HepG2 (cell line): ENCODE results near the gene ETFA. TPM values are rescaled to one million over a fixed set of nuclear protein-coding genes. Genes with fewer than 3 reads are reported as not detected.

Experiments used
- ATF7-NPFF ChIP-seq: sonication (generic); formaldehyde crosslinking; IDR thresholded peaks from 2 replicates; pipeline ENCODE4 v1.8.1; 2023; ENCODE audit warnings: mild to moderate bottlenecking, low read depth, missing genetic modification reagents, moderate library complexity
- DPF2 ChIP-seq: sonication (generic); formaldehyde crosslinking; IDR thresholded peaks from 2 replicates; pipeline ENCODE4 v1.4.0; 2020; ENCODE audit warnings: mild to moderate bottlenecking, low read depth, missing genetic modification reagents, borderline replicate concordance
- EED ChIP-seq: sonication (generic); formaldehyde crosslinking; IDR thresholded peaks from 2 replicates; pipeline ENCODE4 v1.5.0; 2020; ENCODE audit warnings: mild to moderate bottlenecking, missing genetic modification reagents
- FOXA3 ChIP-seq: IDR thresholded peaks from 2 replicates; pipeline ENCODE4 v1.6.1; 2016; ENCODE audit warnings: missing genetic modification reagents, missing compliant biosample characterization
- HOXA3 ChIP-seq: sonication (generic); formaldehyde crosslinking; IDR thresholded peaks from 2 replicates; pipeline ENCODE4 v1.5.0; 2020; ENCODE audit warnings: missing genetic modification reagents
- KLF16 ChIP-seq, 2 experiments: sonication (generic) in 1 of 2; formaldehyde crosslinking in 1 of 2; IDR thresholded peaks; 2 replicates each; pipeline versions ENCODE4 v1.6.1 to v1.8.0; 2016 to 2023; ENCODE audit warnings: missing genetic modification reagents in 2 of 2, missing compliant biosample characterization in 1 of 2
- MYNN ChIP-seq: sonication (generic); formaldehyde crosslinking; IDR thresholded peaks from 2 replicates; pipeline ENCODE4 v1.4.0; 2020; ENCODE audit warnings: mild to moderate bottlenecking, low read depth, missing genetic modification reagents
- NFAT5 ChIP-seq: sonication (generic); formaldehyde crosslinking; IDR thresholded peaks from 2 replicates; pipeline ENCODE4 v1.4.0; 2020; ENCODE audit warnings: missing genetic modification reagents
- SCMH1 ChIP-seq: sonication (generic); formaldehyde crosslinking; IDR thresholded peaks from 2 replicates; pipeline ENCODE4 v1.9.0; 2021; ENCODE audit warnings: missing genetic modification reagents, mild to moderate bottlenecking, borderline replicate concordance
- SRSF1 ChIP-seq: fragments of 200-400 bp; formaldehyde crosslinking; optimal IDR thresholded peaks from 2 replicates; pipeline ENCODE3; 2017; ENCODE audit warnings: mild to moderate bottlenecking, low read depth, low read length, moderate library complexity
- STAG1 ChIP-seq: sonication (generic); formaldehyde crosslinking; IDR thresholded peaks from 2 replicates; pipeline ENCODE4 v1.4.0; 2020; ENCODE audit warnings: missing genetic modification reagents
- ZNF382 ChIP-seq: sonication (generic); formaldehyde crosslinking; IDR thresholded peaks from 2 replicates; pipeline ENCODE4 v1.5.0; 2020; ENCODE audit warnings: missing genetic modification reagents, mild to moderate bottlenecking, borderline replicate concordance
- ZNF569 ChIP-seq: sonication (generic); formaldehyde crosslinking; IDR thresholded peaks from 2 replicates; pipeline ENCODE4 v1.5.0; 2020; ENCODE audit warnings: mild to moderate bottlenecking, missing genetic modification reagents, moderate library complexity, borderline replicate concordance
- ZNF792 ChIP-seq: IDR thresholded peaks from 2 replicates; pipeline ENCODE4 v1.6.1; 2016
- ZSCAN22 ChIP-seq: sonication (generic); formaldehyde crosslinking; IDR thresholded peaks from 2 replicates; pipeline ENCODE4 v1.4.0; 2020; ENCODE audit warnings: mild to moderate bottlenecking, missing genetic modification reagents
- polyA plus RNA-seq, 8 experiments: library from polyadenylated mRNA; depleted of rRNA in 3 of 8; stranded (reverse) in 7 of 8; unstranded in 1 of 8; fragments of >200 nt; fragmentation: Illumina TruSeq in 4 of 8; extraction: Trizol in 4 of 8; gene quantifications; 2 replicates each; pipeline versions ENCODE4 v1.2.1 to v1.2.3, GENCODE V29; 2011 to 2016; ENCODE audit warnings: low read depth in 4 of 8, missing spikeins in 1 of 8, mixed read lengths in 1 of 8; ENCODE audit not compliant: insufficient read depth in 1 of 8
- total RNA-seq, 5 experiments: library from RNA; depleted of rRNA; stranded (reverse); fragments of >200 nt; fragmentation: Illumina TruSeq; extraction: Trizol; gene quantifications; 2 replicates each; pipeline ENCODE4 v1.2.3, GENCODE V29; 2016; ENCODE audit warnings: low read depth in 1 of 5
- TF ChIP-seq, protein P1 (sequence below): sonication (generic); formaldehyde crosslinking; IDR thresholded peaks from 2 replicates; pipeline ENCODE4 v1.4.0; 2020; ENCODE audit warnings: missing genetic modification reagents
- TF ChIP-seq, protein P2 (sequence below): sonication (generic); formaldehyde crosslinking; IDR thresholded peaks from 2 replicates; pipeline ENCODE4 v1.4.0; 2020; ENCODE audit warnings: mild to moderate bottlenecking, low read depth, missing genetic modification reagents
- TF ChIP-seq, protein P3 (sequence below): sonication (generic); formaldehyde crosslinking; IDR thresholded peaks from 2 replicates; pipeline ENCODE4 v1.5.1; 2020; ENCODE audit warnings: missing genetic modification reagents, mild to moderate bottlenecking, borderline replicate concordance

ETFA gene
- total and polyA plus RNA-seq, 2 of the 13 experiments (the other 11 are each of a cell fraction or from before 2014, with no cell fraction given) = 291 to 396 TPM

- TF ChIP-seq, protein P1, sequence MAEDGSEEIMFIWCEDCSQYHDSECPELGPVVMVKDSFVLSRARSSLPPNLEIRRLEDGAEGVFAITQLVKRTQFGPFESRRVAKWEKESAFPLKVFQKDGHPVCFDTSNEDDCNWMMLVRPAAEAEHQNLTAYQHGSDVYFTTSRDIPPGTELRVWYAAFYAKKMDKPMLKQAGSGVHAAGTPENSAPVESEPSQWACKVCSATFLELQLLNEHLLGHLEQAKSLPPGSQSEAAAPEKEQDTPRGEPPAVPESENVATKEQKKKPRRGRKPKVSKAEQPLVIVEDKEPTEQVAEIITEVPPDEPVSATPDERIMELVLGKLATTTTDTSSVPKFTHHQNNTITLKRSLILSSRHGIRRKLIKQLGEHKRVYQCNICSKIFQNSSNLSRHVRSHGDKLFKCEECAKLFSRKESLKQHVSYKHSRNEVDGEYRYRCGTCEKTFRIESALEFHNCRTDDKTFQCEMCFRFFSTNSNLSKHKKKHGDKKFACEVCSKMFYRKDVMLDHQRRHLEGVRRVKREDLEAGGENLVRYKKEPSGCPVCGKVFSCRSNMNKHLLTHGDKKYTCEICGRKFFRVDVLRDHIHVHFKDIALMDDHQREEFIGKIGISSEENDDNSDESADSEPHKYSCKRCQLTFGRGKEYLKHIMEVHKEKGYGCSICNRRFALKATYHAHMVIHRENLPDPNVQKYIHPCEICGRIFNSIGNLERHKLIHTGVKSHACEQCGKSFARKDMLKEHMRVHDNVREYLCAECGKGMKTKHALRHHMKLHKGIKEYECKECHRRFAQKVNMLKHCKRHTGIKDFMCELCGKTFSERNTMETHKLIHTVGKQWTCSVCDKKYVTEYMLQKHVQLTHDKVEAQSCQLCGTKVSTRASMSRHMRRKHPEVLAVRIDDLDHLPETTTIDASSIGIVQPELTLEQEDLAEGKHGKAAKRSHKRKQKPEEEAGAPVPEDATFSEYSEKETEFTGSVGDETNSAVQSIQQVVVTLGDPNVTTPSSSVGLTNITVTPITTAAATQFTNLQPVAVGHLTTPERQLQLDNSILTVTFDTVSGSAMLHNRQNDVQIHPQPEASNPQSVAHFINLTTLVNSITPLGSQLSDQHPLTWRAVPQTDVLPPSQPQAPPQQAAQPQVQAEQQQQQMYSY = peak; percentile 74
- no peak for TF ChIP-seq MYNN (CRISPR knock-in tag)
- TF ChIP-seq DPF2 (CRISPR knock-in tag) = peak; percentile 37; the same call in 1 of the 2 replicates
- no peak for TF ChIP-seq ZNF569 (CRISPR knock-in tag)
- TF ChIP-seq, protein P2, sequence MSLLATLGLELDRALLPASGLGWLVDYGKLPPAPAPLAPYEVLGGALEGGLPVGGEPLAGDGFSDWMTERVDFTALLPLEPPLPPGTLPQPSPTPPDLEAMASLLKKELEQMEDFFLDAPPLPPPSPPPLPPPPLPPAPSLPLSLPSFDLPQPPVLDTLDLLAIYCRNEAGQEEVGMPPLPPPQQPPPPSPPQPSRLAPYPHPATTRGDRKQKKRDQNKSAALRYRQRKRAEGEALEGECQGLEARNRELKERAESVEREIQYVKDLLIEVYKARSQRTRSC (CRISPR knock-in tag) = no peak
- no peak for TF ChIP-seq SRSF1
- peak; percentile 61 for TF ChIP-seq HOXA3
- TF ChIP-seq EED (CRISPR knock-in tag) = no peak
- TF ChIP-seq ATF7-NPFF (CRISPR knock-in tag) = no peak
- peak; percentile 59 for TF ChIP-seq FOXA3 (CRISPR knock-in tag)
- no peak for TF ChIP-seq SCMH1 (CRISPR knock-in tag)
- TF ChIP-seq ZSCAN22 (CRISPR knock-in tag) = no peak
- peak in 1 of 2 experiments; percentile 46; a peak in 1 of 4 replicates for TF ChIP-seq KLF16 (CRISPR knock-in tag; IDR thresholded peaks at IDR 0.05)
- TF ChIP-seq ZNF792 (CRISPR knock-in tag) = peak; percentile 59; the same call in 1 of the 2 replicates
- TF ChIP-seq, protein P3, sequence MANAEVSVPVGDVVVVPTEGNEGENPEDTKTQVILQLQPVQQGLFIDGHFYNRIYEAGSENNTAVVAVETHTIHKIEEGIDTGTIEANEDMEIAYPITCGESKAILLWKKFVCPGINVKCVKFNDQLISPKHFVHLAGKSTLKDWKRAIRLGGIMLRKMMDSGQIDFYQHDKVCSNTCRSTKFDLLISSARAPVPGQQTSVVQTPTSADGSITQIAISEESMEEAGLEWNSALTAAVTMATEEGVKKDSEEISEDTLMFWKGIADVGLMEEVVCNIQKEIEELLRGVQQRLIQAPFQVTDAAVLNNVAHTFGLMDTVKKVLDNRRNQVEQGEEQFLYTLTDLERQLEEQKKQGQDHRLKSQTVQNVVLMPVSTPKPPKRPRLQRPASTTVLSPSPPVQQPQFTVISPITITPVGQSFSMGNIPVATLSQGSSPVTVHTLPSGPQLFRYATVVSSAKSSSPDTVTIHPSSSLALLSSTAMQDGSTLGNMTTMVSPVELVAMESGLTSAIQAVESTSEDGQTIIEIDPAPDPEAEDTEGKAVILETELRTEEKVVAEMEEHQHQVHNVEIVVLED = peak; percentile 36; the same call in 1 of the 2 replicates
- no peak for TF ChIP-seq NFAT5
- no peak for TF ChIP-seq ZNF382 (CRISPR knock-in tag)
- TF ChIP-seq STAG1 (CRISPR knock-in tag) = peak; percentile 71
These were observed 22.6 kb upstream of the ETFA start (continued) for GRCh38 chr15:76333720-76334437.
